Gastrocnemius medialis (tissue), 4 donors: ENCODE measurements around the gene PRM2. TPM values are rescaled to one million over a fixed set of nuclear protein-coding genes. Genes with fewer than 3 reads are reported as not detected.

Experiments used
- ATAC-seq, 2 donors: fragments of 150-250 bp; one replicate each; pipeline ENCODE4 v1.9.1; 2016
- DNase-seq, 2 donors: peaks; one replicate each; pipeline ENCODE4 v3.0.0-alpha.2; 2019
- H3K27ac ChIP-seq, 4 donors: fragments of 200-600 bp; sonication (generic); 1 replicate in 1 of 4; 2 replicates in 3 of 4; pipeline ENCODE4 v1.5.1; 2016 to 2018; ENCODE audit warnings: mild to moderate bottlenecking in 2 of 4, moderate library complexity in 1 of 4
- H3K27me3 ChIP-seq, 3 donors: fragments of 200-600 bp; sonication (generic) in 2 of 3; 1 replicate in 1 of 3; 2 replicates in 2 of 3; pipeline versions ENCODE4 v1.5.1 to v1.6.0; 2016 to 2019; ENCODE audit warnings: mild to moderate bottlenecking in 1 of 3, moderate library complexity in 1 of 3
- H3K36me3 ChIP-seq, 2 donors: fragments of 200-600 bp; sonication (generic) in 1 of 2; one replicate each; pipeline ENCODE4 v1.5.1; 2017 to 2018
- H3K4me1 ChIP-seq, 2 donors: fragments of 200-600 bp; sonication (generic) in 1 of 2; one replicate each; pipeline ENCODE4 v1.5.1; 2016 to 2017; ENCODE audit warnings: mild to moderate bottlenecking in 2 of 2
- H3K4me3 ChIP-seq, 4 donors: fragments of 200-600 bp; sonication (generic) in 3 of 4; 1 replicate in 1 of 4; 2 replicates in 3 of 4; pipeline ENCODE4 v1.5.1; 2016 to 2019; ENCODE audit warnings: mild to moderate bottlenecking in 2 of 4
- H3K9me3 ChIP-seq, 3 donors: fragments of 200-600 bp; sonication (generic) in 2 of 3; 1 replicate in 1 of 3; 2 replicates in 2 of 3; pipeline ENCODE4 v1.5.1; 2016 to 2019
- POLR2A ChIP-seq, 2 donors: fragments of 450-650 bp; IDR thresholded peaks; one replicate each; pipeline ENCODE4 v1.6.1; 2017; ENCODE audit warnings: antibody characterized with exemption in 2 of 2, mild to moderate bottlenecking in 2 of 2, moderate library complexity in 2 of 2
- in situ Hi-C, 4 donors: fragments of 200-750 bp; cut with MboI; loops; one replicate each; pipeline versions ENCODE4 v1.15.0 to v1.8.0; 2017; ENCODE audit warnings: low sequenced_read_pairs in 4 of 4
- intact Hi-C: fragments of 100-400 bp; cut with DNase I; formaldehyde crosslinking; loops from one replicate; pipeline ENCODE4 v1.15.1; 2023; ENCODE audit warnings: low total_unique reads
- total RNA-seq, 4 donors: library from RNA; depleted of rRNA; stranded (reverse); fragments of >200 nt; gene quantifications; one replicate each; pipeline versions ENCODE4 v1.1.0 to v1.2.3, GENCODE V29; 2016
- TF ChIP-seq, protein P1 (sequence below), 5 experiments: fragments of 450-650 bp in 3 of 5; fragments of 200-600 bp in 2 of 5; sonication (generic) in 2 of 5; IDR thresholded peaks in 4 of 5; conservative IDR thresholded peaks in 1 of 5; 1 replicate in 4 of 5; 2 replicates in 1 of 5; pipeline ENCODE4 v1.5.1; 2016 to 2019; ENCODE audit warnings: antibody characterized with exemption in 5 of 5, mild to moderate bottlenecking in 3 of 5, moderate library complexity in 3 of 5

The PRM2 gene
- total RNA-seq, 4 donors from 2014 or later = not detected

DNA sequence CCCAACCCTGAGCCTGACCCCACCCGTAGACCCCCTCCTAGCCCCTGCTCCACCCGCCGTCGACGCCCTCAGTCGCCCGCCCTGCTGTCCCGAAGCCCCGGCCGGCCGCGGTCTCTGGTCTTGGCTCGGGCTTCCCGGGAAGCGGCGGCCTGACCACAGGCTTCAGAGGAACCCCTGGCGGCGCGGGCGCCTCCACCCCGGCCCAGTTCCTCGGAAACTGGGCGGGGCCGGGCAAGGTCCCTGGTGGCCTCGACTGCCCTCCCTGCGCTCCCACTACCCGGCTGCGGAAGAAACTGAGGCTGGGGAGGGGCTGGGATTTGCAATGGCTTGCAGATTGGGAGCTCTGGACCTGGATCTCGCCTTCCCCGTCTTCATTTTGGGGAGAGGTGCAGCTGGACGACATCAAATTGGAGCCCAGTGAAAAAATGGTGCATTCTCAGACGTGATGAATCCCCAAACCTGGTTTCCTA, 19.6 kb downstream of the PRM2 start:
- Histone ChIP-seq H3K9me3 (no peaks in the 10 kb centered on the region), H3K27me3 (no peaks in the 10 kb centered on the region), H3K4me3 (peak overlapping the region; percentile 70 to 94 (median 84)), H3K4me1 (peaks cover 15 to 16% of the 10 kb centered on the region in 2 donors), H3K27ac (peak overlapping the region; percentile 94 to 99 (median 96)), H3K36me3 (no peaks in the 10 kb centered on the region)
- ATAC-seq = peak; percentile 19 to 31
- intact Hi-C loops = loop anchor here (1.0 to 10.0 kb wide), 5 partner anchors 88 to 512 kb away; partner anchors contain the start of genes NUBP1 and RMI2
- peak; percentile 35 to 42 for DNase-seq
- in situ Hi-C loops = no loop called here
- no peak for TF ChIP-seq POLR2A (IDR thresholded peaks at IDR 0.05)

DNA sequence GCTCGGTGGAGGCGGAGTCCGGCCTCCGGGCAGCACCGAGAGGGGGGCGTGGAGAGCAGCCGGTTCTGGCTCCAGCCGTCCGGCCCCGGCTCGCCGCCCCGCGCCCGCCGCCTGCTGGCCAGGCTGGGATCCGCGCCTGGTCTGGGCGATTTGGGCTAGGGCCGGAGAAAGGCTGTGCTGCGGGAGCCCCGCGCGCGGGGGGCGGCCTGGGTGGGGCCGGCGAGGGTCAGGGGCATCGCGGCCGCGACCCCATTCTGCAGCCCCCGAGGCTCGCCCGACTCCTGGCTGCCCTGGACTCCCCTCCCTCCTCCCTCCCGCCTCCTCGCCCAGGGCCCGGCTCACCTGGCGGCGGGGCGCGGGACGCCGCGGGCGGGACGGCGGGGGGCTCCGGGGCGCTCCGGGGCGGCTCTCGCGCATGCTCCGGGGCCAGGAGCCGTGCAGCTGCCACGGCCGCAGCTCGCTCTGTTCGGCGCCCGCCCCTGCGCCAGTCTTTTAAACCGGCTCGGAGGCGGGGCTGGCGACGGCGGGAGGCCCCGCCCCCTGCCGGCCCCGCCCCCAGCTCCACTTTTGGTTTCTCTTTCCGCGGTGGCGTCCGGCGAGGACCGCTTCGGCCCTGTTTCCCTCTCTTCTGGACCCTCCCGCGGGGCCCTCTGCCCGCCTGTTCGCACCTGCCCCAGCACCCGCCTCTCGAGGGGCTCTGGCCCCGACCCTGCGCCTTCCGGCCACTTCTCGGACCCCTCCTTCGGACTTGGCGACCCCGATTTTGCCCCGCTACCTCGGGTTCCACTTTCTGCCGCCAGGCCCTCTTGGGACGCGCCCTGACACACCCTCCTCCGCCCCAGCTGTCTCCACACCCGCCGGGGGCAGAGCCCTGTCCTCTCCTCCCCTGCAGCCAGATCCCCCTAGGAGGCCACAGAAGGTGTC, 20.3 kb downstream of the PRM2 start, which contains the start of gene SOCS1:
Gene SOCS1 (minus strand): TSS at position 468 of the 924 bp plus-strand sequence. CDS start 726 bp downstream, outside the sequence.
- peak; percentile 72 to 75 for DNase-seq
- TF ChIP-seq, protein P1, sequence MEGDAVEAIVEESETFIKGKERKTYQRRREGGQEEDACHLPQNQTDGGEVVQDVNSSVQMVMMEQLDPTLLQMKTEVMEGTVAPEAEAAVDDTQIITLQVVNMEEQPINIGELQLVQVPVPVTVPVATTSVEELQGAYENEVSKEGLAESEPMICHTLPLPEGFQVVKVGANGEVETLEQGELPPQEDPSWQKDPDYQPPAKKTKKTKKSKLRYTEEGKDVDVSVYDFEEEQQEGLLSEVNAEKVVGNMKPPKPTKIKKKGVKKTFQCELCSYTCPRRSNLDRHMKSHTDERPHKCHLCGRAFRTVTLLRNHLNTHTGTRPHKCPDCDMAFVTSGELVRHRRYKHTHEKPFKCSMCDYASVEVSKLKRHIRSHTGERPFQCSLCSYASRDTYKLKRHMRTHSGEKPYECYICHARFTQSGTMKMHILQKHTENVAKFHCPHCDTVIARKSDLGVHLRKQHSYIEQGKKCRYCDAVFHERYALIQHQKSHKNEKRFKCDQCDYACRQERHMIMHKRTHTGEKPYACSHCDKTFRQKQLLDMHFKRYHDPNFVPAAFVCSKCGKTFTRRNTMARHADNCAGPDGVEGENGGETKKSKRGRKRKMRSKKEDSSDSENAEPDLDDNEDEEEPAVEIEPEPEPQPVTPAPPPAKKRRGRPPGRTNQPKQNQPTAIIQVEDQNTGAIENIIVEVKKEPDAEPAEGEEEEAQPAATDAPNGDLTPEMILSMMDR (IDR thresholded peaks at IDR 0.05 in 4 of 5, conservative IDR thresholded peaks at IDR 0.05 in 1 of 5) = peak; percentile 68 to 99 (median 99)
- TF ChIP-seq POLR2A (IDR thresholded peaks at IDR 0.05) = peak; percentile 98 to 100
- in situ Hi-C loops (no loop called here), intact Hi-C loops (loop anchor here (2.0 to 10.0 kb wide), 5 partner anchors 31 to 511 kb away; partner anchors contain the start of genes NUBP1 and RMI2)
- H3K4me1 ChIP-seq = peaks cover 15 to 16% of the 10 kb centered on the region in 2 donors
- peak within 1 kb of the TSS; percentile 70 to 94 (median 84) for H3K4me3 ChIP-seq
- H3K27ac ChIP-seq = peak within 1 kb of the TSS; percentile 94 to 99 (median 96)
- peak; percentile 80 for ATAC-seq
- H3K9me3 ChIP-seq = no peaks in the 10 kb centered on the region
- no peaks in the 10 kb centered on the region for H3K27me3 ChIP-seq
- H3K36me3 ChIP-seq = no peaks in the 10 kb centered on the region

DNA sequence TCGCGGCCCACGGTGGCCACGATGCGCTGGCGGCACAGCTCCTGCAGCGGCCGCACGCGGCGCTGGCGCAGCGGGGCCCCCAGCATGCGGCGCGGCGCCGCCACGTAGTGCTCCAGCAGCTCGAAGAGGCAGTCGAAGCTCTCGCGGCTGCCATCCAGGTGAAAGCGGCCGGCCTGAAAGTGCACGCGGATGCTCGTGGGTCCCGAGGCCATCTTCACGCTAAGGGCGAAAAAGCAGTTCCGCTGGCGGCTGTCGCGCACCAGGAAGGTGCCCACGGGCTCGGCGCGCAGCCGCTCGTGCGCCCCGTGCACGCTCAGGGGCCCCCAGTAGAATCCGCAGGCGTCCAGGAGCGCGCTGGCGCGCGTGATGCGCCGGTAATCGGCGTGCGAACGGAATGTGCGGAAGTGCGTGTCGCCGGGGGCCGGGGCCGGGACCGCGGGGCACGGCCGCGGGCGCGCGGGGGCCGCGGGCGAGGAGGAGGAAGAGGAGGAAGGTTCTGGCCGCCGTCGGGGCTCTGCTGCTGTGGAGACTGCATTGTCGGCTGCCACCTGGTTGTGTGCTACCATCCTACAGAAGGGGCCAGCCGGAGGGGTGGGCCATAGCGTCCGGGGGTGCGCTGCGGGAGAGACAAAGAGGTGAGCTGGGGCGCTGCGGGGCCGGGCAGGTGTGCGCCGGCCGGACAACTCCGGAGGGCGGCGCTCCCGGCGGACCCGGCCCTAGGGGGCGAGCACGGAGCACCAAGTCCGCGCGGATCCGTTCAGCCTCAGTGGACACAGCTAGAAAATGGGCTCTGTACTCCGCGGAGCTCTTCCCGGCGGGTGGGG, 21.2 kb downstream of the PRM2 start:
- no peaks in the 10 kb centered on the region for H3K27me3 ChIP-seq
- peak overlapping the region; percentile 94 to 99 (median 96) for H3K27ac ChIP-seq
- peak overlapping the region; percentile 70 to 94 (median 84) for H3K4me3 ChIP-seq
- ATAC-seq (peak in 1 of 2 donors; percentile 13), DNase-seq (peak in 1 of 2 donors; percentile 26)
- no peaks in the 10 kb centered on the region for H3K36me3 ChIP-seq
- TF ChIP-seq POLR2A (IDR thresholded peaks at IDR 0.05) = no peak
- TF ChIP-seq, protein P1 (IDR thresholded peaks at IDR 0.05 in 4 of 5, conservative IDR thresholded peaks at IDR 0.05 in 1 of 5) = no peak
- H3K9me3 ChIP-seq = no peaks in the 10 kb centered on the region
- peaks cover 15 to 16% of the 10 kb centered on the region in 2 donors for H3K4me1 ChIP-seq
- intact Hi-C loops = loop anchor here (2.0 to 10.0 kb wide), 2 partner anchors 30 to 510 kb away; partner anchors contain the start of gene NUBP1
- in situ Hi-C loops = no loop called here

DNA sequence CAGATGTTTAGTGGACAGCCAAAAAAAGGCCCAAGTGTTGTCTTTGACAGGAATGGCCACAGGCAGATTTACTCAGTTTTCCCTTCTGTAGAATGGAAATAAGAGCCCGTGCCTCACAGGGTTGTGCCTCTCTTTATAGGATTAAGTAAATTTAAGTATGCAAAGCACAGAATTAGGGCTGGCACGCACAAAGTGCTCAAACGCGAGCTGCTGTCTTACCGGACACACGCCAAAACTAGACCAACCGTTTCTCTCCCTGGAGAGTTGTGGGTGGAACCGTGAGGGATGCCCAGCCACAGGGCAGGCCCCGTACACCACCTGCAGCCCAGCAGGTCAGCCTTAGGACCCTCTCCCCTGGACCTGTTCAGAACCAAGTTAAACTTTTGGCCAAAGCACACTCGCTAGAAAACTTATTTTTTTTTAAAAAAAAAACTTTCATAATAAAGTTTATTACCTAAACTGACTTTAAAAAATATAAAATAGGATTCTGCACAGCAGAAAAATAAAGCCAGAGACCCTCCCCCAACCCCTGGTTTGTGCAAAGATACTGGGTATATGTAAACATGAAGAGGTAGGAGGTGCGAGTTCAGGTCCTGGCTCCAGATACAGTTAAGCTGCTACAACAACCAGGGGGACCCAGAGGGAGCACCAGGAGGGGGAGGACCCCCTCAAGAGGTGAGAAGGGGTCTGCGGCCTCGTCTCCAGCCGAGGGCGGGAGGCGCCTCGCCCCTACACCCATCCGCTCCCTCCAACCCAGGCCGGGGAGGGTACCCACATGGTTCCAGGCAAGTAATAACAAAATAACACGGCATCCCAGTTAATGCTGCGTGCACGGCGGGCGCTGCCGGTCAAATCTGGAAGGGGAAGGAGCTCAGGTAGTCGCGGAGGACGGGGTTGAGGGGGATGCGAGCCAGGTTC, 22.0 kb downstream of the PRM2 start:
- intact Hi-C loops = loop anchor here (2.0 to 10.0 kb wide), 2 partner anchors 29 to 509 kb away; partner anchors contain the start of gene NUBP1

More for the DNA sequence above, 22.0 kb downstream of the PRM2 start:
- TF ChIP-seq, protein P1 (IDR thresholded peaks at IDR 0.05 in 4 of 5, conservative IDR thresholded peaks at IDR 0.05 in 1 of 5) = no peak
- TF ChIP-seq POLR2A (IDR thresholded peaks at IDR 0.05) = no peak
- Histone ChIP-seq H3K9me3 (no peaks in the 10 kb centered on the region), H3K27ac (peak overlapping the region in 2 of 4 donors; percentile 24 to 42), H3K4me3 (peak overlapping the region; percentile 70 to 94 (median 84)), H3K36me3 (no peaks in the 10 kb centered on the region), H3K27me3 (no peaks in the 10 kb centered on the region), H3K4me1 (peaks cover 13 to 15% of the 10 kb centered on the region in 2 donors)
- in situ Hi-C loops = no loop called here
- DNase-seq = no peak
- ATAC-seq = no peak
